ENCODE measurements around the gene GLCCI1. TPM values are rescaled to one million over a fixed set of nuclear protein-coding genes. Genes with fewer than 3 reads are reported as not detected.

Gene GLCCI1
- total RNA-seq, 2 donors from 2014 or later: 44.3 to 55.8 TPM

- H3K27ac Mint-ChIP-seq: no peak overlapping the region
- no peak for DNase-seq
- H3K9me3 ChIP-seq (ENCODE audit: control insufficient read depth, low read length): no peaks in the 10 kb centered on the region
- H3K4me1 Mint-ChIP-seq: peaks cover 21% of the 10 kb centered on the region
- no peak overlapping the region for H3K9ac ChIP-seq (ENCODE audit: extremely low read depth, low read length, poor library complexity, severe bottlenecking)
- no peaks in the 10 kb centered on the region for H3K4me1 ChIP-seq (ENCODE audit: control insufficient read depth, insufficient read depth, low read length)
- no peaks in the 10 kb centered on the region for H3K27me3 Mint-ChIP-seq (ENCODE audit: insufficient read depth)
- H3K4me3 ChIP-seq (ENCODE audit: low read length): no peak overlapping the region
- peaks cover 33% of the 10 kb centered on the region for H3K36me3 ChIP-seq (ENCODE audit: control insufficient read depth, insufficient read depth, low read length)
- H3K27ac ChIP-seq (ENCODE audit: low read depth, low read length): no peak overlapping the region
- H3K27me3 ChIP-seq (ENCODE audit: control insufficient read depth, insufficient read depth, low read length, poor library complexity, severe bottlenecking): no peaks in the 10 kb centered on the region
- WGBS, 2 experiments (ENCODE audit: insufficient coverage in 1 of 2, insufficient read length in 1 of 2): 89 to 95% methylated on average over 3 of the region's 3 CpGs
- TF ChIP-seq CTCF (conservative IDR thresholded peaks at IDR 0.05): no peak
- H3K4me3 Mint-ChIP-seq: no peak overlapping the region
- no peaks in the 10 kb centered on the region for H3K9me3 Mint-ChIP-seq
- peaks cover 38% of the 10 kb centered on the region for H3K36me3 Mint-ChIP-seq (ENCODE audit: low read depth)
Measured at GRCh38 chr7:8037151-8037550, 68.6 kb downstream of the GLCCI1 start.

- Histone ChIP-seq H3K4me1 (ENCODE audit: control insufficient read depth, insufficient read depth, low read length) (no peaks in the 10 kb centered on the region), H3K9ac (ENCODE audit: extremely low read depth, low read length, poor library complexity, severe bottlenecking) (no peak overlapping the region), H3K4me3 (ENCODE audit: low read length) (no peak overlapping the region), H3K27me3 (ENCODE audit: control insufficient read depth, insufficient read depth, low read length, poor library complexity, severe bottlenecking) (no peaks in the 10 kb centered on the region), H3K27ac (ENCODE audit: low read depth, low read length) (no peak overlapping the region), H3K36me3 (ENCODE audit: control insufficient read depth, insufficient read depth, low read length) (peaks cover 44% of the 10 kb centered on the region), H3K9me3 (ENCODE audit: control insufficient read depth, low read length) (no peaks in the 10 kb centered on the region)
- TF ChIP-seq CTCF (conservative IDR thresholded peaks at IDR 0.05): no peak
- H3K4me3 Mint-ChIP-seq: no peak overlapping the region
- no peak for DNase-seq
- peaks cover 13% of the 10 kb centered on the region for H3K4me1 Mint-ChIP-seq
- H3K27me3 Mint-ChIP-seq (ENCODE audit: insufficient read depth): no peaks in the 10 kb centered on the region
- H3K27ac Mint-ChIP-seq: no peak overlapping the region
- H3K36me3 Mint-ChIP-seq (ENCODE audit: low read depth): peaks cover 66% of the 10 kb centered on the region
- 88 to 92% methylated on average over 2 to 3 of the region's 3 CpGs for WGBS, 2 experiments (ENCODE audit: insufficient coverage in 1 of 2, insufficient read length in 1 of 2)
- H3K9me3 Mint-ChIP-seq: no peaks in the 10 kb centered on the region
Measured at GRCh38 chr7:8040768-8041369, 72.3 kb downstream of the GLCCI1 start.

GRCh38 chr7:8042796-8043535 is 74.4 kb downstream of the GLCCI1 start:
- H3K9me3 Mint-ChIP-seq: no peaks in the 10 kb centered on the region
- H3K36me3 ChIP-seq (ENCODE audit: control insufficient read depth, insufficient read depth, low read length): peaks cover 25% of the 10 kb centered on the region
- H3K9me3 ChIP-seq (ENCODE audit: control insufficient read depth, low read length): no peaks in the 10 kb centered on the region
- WGBS, 2 experiments (ENCODE audit: insufficient coverage in 1 of 2, insufficient read length in 1 of 2): 80 to 95% methylated on average over 1 to 3 of the region's 3 CpGs
- H3K36me3 Mint-ChIP-seq (ENCODE audit: low read depth): peaks cover 46% of the 10 kb centered on the region
- no peak overlapping the region for H3K4me3 ChIP-seq (ENCODE audit: low read length)
- TF ChIP-seq CTCF (conservative IDR thresholded peaks at IDR 0.05): no peak
- H3K4me1 Mint-ChIP-seq: peaks cover 9% of the 10 kb centered on the region
- no peak overlapping the region for H3K27ac Mint-ChIP-seq
- no peak overlapping the region for H3K9ac ChIP-seq (ENCODE audit: extremely low read depth, low read length, poor library complexity, severe bottlenecking)
- no peaks in the 10 kb centered on the region for H3K4me1 ChIP-seq (ENCODE audit: control insufficient read depth, insufficient read depth, low read length)
- no peaks in the 10 kb centered on the region for H3K27me3 ChIP-seq (ENCODE audit: control insufficient read depth, insufficient read depth, low read length, poor library complexity, severe bottlenecking)
- H3K27ac ChIP-seq (ENCODE audit: low read depth, low read length): no peak overlapping the region
- H3K4me3 Mint-ChIP-seq: no peak overlapping the region
- no peak for DNase-seq
- no peaks in the 10 kb centered on the region for H3K27me3 Mint-ChIP-seq (ENCODE audit: insufficient read depth)

Data from endodermal cell (in vitro differentiated cells).